Astrocyte of the spinal cord (primary cell): ENCODE results near the gene DLX5.

ENCODE experiments used
- DNase-seq: peaks from one replicate; pipeline ENCODE4 v3.0.0; 2011; ENCODE audit warnings: low read depth, low spot score
- H3K4me3 ChIP-seq: 2 replicates; pipeline ENCODE4 v1.5.1; 2011; ENCODE audit warnings: low read depth, mild to moderate bottlenecking, low read length, moderate library complexity
- CTCF ChIP-seq: IDR thresholded peaks from 2 replicates; pipeline ENCODE4 v1.5.1; 2012; ENCODE audit warnings: low read depth, mild to moderate bottlenecking, low read length, inconsistent platforms
- in situ Hi-C: cut with HindIII; loops from 2 replicates; pipeline ENCODE4 v1.10.0; 2017; ENCODE audit warnings: low sequenced_read_pairs

The DLX5 gene

GRCh38 chr7:97021747-97022490, 2.7 kb downstream of the DLX5 start:
- DNase-seq, result no peak
- H3K4me3 ChIP-seq, result no peak overlapping the region
- in situ Hi-C loops, result no loop called here
- no peak for TF ChIP-seq CTCF

GRCh38 chr7:97020996-97021746, 3.5 kb downstream of the DLX5 start:
- DNase-seq, result no peak
- in situ Hi-C loops, result no loop called here
- TF ChIP-seq CTCF, result no peak
- H3K4me3 ChIP-seq, result no peak overlapping the region

- DNase-seq, result no peak
- no peak for TF ChIP-seq CTCF
- in situ Hi-C loops, result no loop called here
- no peak overlapping the region for H3K4me3 ChIP-seq
These were observed 4.0 kb downstream of the DLX5 start for GRCh38 chr7:97020601-97020995.

GRCh38 chr7:97019710-97020225, 4.9 kb downstream of the DLX5 start:
- H3K4me3 ChIP-seq, result no peak overlapping the region
- in situ Hi-C loops, result no loop called here

GRCh38 chr7:97018791-97019531, 5.7 kb downstream of the DLX5 start:
- in situ Hi-C loops, result no loop called here
- no peak for DNase-seq
- H3K4me3 ChIP-seq, result no peak overlapping the region
- TF ChIP-seq CTCF, result no peak

More at GRCh38 chr7:97019710-97020225, 4.9 kb downstream of the DLX5 start:
- TF ChIP-seq CTCF, result no peak
- DNase-seq, result no peak

- no peak for DNase-seq
- H3K4me3 ChIP-seq, result no peak overlapping the region
- in situ Hi-C loops, result no loop called here
- no peak for TF ChIP-seq CTCF
These were observed 6.5 kb downstream of the DLX5 start for GRCh38 chr7:97018126-97018601.
